ENCODE measurements around the gene SMAD3.

GRCh38 chr15:67017311-67017710, 48.1 kb upstream of the SMAD3 start:
- TF ChIP-seq REST (IDR thresholded peaks at IDR 0.05): no peak
- TF ChIP-seq CTCF (IDR thresholded peaks at IDR 0.05; ENCODE audit: low read depth, low read length, missing input control): no peak
- TF ChIP-seq YY1 (IDR thresholded peaks at IDR 0.05): no peak
- no peak for TF ChIP-seq RAD21 (IDR thresholded peaks at IDR 0.05)
- TF ChIP-seq EGR1 (IDR thresholded peaks at IDR 0.05; ENCODE audit: low read depth in 2 of 2): no peak
- no peak for TF ChIP-seq TAF1 (conservative IDR thresholded peaks at IDR 0.05)
- no peak for TF ChIP-seq JUND (IDR thresholded peaks at IDR 0.05)
- TF ChIP-seq ZBTB33 (IDR thresholded peaks at IDR 0.05): no peak
- no peak for TF ChIP-seq NR2F2 (IDR thresholded peaks at IDR 0.05)
- TF ChIP-seq RXRA (IDR thresholded peaks at IDR 0.05): no peak

Measured in liver (tissue), 3 donors.